Frontal cortex (tissue), 4 donors: ENCODE results near the gene ARHGEF7. TPM values are rescaled to one million over a fixed set of nuclear protein-coding genes. Genes with fewer than 3 reads are reported as not detected.
"Not testable (repeated sequence)": the region's sequence is repeated elsewhere in the genome, so short reads cannot be mapped to it uniquely, and the experiment has no call there.

Experiments used
- DNase-seq, 2 donors: peaks; one replicate each; pipeline ENCODE4 v3.0.0; 2012; ENCODE audit warnings: low spot score in 2 of 2
- FAIRE-seq: peaks from 2 replicates; lab custom pipeline; 2012; peaks lifted over from hg19 to GRCh38; lab: Jason Lieb, UNC
- total RNA-seq: library from RNA; depleted of rRNA; stranded (reverse); fragments of >200 nt; gene quantifications from one replicate; pipeline ENCODE4 v1.2.3, GENCODE V29; 2014
- donor health status: control.
- donor health status: control.
- donor health status: control.

The ARHGEF7 gene, protein sequence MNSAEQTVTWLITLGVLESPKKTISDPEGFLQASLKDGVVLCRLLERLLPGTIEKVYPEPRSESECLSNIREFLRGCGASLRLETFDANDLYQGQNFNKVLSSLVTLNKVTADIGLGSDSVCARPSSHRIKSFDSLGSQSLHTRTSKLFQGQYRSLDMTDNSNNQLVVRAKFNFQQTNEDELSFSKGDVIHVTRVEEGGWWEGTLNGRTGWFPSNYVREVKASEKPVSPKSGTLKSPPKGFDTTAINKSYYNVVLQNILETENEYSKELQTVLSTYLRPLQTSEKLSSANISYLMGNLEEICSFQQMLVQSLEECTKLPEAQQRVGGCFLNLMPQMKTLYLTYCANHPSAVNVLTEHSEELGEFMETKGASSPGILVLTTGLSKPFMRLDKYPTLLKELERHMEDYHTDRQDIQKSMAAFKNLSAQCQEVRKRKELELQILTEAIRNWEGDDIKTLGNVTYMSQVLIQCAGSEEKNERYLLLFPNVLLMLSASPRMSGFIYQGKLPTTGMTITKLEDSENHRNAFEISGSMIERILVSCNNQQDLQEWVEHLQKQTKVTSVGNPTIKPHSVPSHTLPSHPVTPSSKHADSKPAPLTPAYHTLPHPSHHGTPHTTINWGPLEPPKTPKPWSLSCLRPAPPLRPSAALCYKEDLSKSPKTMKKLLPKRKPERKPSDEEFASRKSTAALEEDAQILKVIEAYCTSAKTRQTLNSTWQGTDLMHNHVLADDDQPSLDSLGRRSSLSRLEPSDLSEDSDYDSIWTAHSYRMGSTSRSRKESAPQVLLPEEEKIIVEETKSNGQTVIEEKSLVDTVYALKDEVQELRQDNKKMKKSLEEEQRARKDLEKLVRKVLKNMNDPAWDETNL
- 137 TPM for total RNA-seq

DNA sequence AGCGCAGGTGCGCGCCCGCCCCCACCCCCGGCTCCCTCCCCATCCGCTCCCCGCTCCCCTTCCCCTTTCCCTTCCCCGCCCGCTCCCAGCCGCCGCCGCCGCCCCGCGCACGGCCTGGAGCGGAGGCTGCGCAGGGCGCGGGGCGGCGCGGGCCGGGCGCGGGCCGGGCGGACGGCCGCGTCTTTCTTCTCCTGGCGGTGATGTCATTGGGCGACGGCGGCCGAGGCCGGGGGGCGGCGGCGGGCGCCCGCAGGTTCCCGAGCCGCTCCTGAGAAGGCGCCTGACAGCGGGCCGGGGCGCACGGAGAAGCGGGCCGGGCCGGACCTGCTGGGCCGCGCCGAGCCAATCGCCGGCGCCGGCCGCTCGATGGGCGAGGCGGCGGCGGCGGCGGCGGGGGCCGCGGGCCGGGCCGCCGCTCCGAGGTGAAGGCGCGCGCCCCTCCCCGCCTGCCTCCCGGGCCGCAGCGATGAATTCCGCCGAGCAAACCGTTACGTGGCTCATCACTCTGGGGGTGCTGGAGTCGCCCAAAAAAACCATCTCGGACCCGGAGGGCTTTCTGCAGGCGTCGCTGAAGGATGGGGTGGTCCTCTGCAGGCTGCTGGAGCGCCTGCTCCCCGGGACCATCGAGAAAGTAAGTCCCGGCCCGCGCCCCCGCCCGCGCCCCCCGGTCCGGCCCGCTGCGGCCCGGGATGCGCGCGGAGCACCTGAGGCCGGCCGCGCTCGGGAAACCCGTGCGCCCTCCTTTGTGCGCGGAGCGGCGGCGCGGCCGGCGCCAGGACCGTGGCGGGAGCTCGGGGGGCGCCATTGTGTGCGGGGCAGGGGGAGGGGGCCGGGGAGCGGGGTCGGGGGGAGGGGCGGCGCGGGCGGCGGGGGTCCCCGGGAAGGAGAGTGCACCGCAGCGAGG lies at the start of gene ARHGEF7:
TSS of gene ARHGEF7 (plus strand) at position 250 of the 904 bp plus-strand sequence. CDS start at position 467, 217 bp downstream.
- peak; percentile 50 to 65 for DNase-seq

DNA sequence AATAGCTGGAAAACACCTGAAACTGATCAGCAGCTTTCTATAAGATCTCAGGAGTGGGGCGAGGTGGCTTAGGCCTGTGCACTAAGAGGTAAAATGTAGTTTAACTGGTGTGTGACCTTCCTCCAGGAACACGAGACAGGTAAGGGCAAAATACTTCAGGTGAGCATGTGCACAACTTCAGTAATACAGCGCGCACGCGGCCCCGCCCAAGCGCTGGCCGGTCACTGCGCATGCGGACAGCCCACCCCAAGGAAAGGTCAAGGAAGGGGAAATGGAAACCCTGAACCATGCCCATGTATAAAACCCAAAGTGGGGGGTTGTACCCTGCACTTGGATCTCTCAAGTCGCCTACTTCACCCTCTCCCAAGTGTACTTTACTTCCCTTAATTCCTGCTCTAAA lies 49.4 kb upstream of the ARHGEF7 start:
- FAIRE-seq = no peak
- DNase-seq = no peak

More for the DNA sequence above, at the start of gene ARHGEF7:
- FAIRE-seq = no peak

DNA sequence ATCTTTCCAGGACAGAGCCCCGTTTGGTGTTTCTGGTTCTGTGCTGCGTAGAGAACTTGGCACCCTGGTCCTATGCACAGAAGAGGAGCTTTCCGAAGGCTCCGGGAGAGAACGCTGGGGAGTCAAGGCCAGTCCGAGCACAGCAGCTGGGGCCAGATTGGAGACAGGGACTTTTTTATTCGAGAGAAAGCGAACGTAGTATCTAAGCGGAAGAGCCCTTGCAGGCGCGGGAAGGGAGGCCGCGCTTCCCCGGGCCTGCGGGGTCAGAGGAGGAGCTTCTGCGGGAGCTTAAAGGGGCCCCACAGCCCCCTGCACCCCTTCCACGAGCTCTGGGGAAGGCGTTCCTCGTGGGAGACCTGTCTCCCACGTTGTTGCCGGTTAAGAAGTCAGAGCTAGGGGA lies 48.6 kb upstream of the ARHGEF7 start:
- FAIRE-seq (no peak), DNase-seq (peak in 1 of 2 donors; percentile 21)

DNA sequence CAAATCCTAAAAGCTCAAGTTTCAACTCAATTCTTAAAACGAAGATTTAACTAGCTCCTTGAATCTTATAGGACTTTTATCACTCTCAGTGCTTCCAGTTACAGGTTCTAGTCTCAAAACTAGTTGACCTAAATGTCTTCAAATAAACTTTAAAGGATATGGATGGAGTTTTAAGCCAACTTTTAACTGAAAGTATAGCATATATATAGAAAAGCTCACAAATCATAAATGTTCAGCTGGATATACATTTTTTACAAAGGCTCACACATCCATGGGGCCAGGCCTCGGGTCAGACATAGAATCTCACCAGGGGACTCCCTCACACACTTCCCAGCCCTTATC lies 47.1 kb upstream of the ARHGEF7 start:
- DNase-seq (no peak), FAIRE-seq (no peak)

DNA sequence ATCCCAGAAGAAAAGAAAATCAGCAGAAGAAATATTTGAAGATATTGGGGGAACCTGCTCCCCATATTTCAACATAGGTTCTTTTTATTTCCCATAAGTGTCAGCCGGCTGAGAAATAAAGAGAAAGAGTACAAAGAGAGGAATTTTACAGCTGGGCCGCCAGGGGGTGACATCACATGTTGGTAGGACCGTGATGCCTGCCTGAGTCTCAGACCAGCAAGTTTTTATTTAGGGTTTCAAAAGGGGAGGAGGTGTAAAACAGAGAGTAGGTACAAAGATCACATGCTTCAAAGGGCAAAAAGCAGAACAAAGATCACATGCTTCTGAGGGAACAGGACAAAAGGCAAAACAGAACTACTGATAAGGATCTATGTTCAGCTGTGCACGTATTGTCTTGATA lies 44.0 kb upstream of the ARHGEF7 start:
- not testable (repeated sequence) for FAIRE-seq, DNase-seq

DNA sequence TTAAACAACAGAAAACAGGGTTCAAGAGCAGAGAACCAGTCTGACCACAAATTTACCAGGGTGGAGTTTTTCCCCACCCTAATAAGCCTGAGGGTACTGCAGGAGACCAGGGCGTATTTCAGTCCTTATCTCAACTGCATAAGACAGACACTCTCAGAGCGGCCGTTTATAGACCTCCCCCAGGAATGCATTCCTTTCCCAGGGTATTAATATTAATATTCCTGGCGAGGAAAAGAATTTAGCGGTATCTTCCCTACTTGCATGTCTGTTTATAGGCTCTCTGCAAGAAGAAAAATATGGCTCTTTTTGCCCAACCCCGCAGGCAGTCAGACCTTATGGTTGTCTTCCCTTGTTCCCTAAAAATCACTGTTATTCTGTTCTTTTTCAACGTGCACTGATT lies 43.6 kb upstream of the ARHGEF7 start:
- not testable (repeated sequence) for DNase-seq

DNA sequence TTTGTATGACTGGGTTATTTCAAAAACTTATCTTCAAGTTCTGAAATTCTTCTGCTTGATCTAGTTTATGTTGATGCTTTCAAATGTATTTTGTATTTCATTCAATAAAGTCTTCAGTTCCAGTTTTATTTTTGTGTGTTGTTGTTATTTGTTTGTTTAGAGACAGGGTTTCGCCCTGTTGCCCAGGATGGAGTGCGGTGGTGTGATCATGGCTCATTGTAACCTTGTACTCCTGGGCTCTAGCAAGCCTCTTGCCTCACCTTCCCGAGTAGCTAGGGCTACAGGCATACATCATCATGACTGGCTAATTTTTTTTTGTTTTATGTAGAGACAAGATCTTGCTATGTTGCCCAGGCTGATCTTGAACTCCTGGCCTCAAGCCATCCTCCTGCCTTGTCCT lies 40.3 kb upstream of the ARHGEF7 start:
- FAIRE-seq = no peak

More for the DNA sequence above, 43.6 kb upstream of the ARHGEF7 start:
- FAIRE-seq = not testable (repeated sequence)

DNA sequence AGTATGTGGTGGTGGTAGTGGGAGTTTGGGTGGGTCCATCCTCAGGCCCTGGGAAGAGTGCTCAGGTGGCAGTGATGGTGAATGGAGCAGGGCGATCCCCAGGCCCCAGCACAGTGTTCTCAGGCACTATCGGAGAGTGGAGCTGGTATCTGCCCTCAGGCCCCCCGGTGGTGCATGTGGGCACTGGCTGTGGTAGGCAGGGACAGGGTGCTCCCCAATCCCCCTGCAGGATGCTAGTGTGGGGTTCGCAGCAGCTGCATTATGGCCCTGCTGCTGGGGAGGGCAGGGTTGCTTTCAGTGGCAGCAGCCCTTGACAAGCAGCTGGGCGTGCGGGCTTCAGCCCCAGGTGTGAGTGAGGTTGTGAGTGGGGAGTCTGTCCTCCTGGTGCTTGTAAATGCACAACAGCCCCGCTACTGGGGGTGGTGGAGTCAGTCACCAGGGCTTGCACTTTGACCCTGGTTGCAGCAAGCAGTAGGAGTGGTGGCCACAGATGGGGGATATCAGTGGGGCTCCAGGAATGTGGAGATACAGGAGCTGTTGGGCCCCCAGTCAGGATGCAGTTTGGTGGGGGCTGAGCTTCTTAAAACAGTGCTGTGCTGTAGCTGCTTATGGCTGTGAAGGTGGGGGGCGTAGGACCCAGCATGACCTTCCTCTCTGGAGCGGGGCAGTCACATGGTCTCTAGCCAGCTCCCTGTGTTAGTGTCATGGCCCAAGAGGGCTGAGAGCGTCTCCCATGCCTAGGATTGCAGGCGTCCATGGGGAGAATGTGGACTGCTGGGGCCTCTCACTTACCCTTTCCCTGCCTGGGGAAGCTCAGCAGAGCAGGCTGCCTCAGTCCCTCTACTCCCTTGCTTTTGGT lies 38.7 kb upstream of the ARHGEF7 start:
- no peak for FAIRE-seq
- DNase-seq = no peak

More for the DNA sequence above, 40.3 kb upstream of the ARHGEF7 start:
- no peak for DNase-seq

DNA sequence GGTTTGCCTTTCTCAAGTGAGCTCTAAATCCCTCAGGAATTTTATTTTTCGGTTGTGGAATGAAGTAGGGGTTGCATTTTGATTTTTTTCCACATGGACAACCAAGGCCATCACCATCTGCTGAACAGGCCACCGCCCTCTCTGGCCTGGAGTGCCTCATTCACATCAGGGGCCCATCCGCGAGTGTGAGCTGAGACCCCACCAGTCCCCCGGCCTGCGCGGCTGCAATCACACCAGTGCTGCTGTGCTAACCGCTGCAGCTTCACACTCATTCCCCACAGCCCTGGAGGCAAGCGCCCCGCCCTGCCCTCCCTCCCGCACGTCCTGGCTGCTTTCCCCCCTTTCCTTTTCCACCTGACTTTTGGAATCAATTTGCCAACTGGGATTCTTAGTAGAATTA lies 35.7 kb upstream of the ARHGEF7 start:
- no peak for FAIRE-seq
- DNase-seq = no peak

DNA sequence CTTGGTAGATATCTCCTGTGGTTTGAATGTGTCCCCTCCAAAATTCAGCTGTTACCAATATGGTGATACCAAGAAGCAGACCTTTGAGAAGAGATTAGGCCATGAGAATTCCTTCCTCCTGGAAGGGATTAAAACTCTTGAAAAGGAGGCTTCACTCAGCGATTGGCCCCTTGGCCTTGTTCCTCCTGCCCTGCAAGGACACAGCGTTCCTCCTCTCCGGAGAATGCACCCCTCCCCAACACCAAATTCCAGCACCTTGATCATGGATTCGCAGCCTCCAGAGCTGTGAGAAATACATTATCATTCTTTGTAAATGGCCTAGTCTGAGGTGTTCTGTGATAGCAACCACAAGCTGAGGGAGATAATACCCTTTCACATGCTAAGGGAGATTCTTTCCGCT lies 34.5 kb upstream of the ARHGEF7 start:
- DNase-seq (no peak), FAIRE-seq (no peak)

DNA sequence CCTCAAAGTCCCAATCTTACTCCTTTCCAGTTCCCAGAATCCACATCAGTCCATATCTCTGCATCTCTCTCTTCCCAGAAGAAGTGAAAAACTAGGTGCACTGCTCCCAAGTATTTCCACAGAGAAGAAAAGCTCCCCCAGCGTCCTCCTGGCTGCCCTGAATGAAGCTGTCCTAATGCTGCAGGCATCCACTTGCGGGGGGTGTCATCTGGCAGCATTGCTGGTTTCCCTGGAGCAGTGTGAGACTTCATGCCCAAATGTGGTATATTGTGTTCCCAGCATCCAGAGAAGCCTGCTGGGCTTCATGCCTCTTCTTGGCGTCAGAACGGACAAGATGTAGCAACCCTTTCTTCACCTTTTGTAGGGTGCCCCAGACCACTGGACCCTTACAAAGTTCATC lies 32.9 kb upstream of the ARHGEF7 start:
- FAIRE-seq (no peak), DNase-seq (no peak)

DNA sequence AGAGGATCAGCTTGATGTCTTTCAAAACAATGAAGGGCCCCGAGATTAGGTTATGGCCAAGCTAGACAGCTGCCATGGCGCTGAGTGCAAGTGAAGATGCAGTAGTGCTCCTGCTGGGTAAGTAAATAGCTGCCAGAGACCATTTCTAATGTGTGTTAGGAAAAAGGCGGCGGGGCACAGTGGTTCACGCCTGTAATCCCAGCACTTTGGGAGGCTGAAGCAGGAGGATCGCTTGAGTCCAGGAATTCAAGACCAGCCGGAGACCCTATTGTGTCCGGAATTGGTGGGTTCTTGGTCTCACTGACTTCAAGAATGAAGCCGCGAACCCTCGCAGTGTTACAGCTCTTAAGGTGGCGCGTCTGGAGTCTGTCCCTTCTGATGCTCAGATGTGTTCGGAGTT lies 32.3 kb upstream of the ARHGEF7 start:
- FAIRE-seq, DNase-seq: not testable (repeated sequence)

DNA sequence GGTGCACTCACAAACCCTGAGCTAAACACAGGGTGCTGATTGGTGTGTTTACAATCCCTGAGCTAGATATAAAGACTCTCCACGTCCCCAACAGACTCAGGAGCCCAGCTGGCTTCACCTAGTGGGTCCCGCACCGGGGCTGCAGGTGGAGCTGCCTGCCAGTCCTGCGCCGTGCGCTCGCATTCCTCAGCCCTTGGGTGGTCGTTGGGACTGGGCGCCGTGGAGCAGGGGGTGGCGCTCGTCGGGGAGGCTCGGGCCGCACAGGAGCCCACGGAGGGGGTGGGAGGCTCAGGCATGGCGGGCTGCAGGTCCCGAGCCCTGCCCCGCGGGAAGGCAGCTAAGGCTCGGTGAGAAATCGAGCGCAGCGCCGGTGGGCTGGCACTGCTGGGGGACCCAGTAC lies 31.4 kb upstream of the ARHGEF7 start:
- DNase-seq, FAIRE-seq: not testable (repeated sequence)

DNA sequence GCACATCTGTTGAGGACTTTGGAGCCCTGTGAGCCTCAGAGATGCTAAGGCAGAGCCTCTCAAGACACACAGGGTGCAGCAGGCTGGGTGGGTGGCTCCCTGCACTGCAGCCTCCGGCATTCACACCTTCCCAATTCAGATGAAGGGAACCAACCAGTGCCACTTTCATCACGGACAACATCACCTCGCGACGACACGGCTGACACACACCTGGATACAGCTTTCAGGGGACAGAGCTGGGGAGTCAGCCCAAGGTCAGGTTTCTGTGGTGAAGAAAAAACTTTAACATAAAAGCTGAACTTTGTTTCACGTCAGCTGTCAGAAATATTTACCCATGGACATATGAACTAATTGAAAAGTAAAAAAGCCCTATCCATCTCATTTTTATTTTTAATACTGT lies 24.9 kb upstream of the ARHGEF7 start:
- DNase-seq (no peak), FAIRE-seq (no peak)

DNA sequence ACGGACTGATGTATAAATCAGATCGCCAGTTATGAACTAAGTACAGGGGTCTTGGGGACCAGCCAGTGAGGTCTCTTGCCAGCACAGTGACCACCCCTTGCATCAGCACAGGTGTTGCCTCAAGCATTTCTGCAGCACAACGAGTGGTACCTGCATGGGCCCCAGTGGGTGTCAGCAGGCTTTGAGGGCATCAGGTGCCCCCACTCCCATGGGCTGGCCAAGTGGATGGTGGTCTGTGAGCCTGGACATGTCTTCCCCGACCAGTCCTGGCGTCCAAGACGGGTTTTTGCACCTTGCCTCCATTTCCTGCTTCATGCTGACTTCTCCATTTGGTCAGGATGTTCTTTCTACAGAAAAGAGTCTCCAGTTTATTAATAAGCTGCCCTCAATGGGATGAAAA lies 22.4 kb upstream of the ARHGEF7 start:
- no peak for DNase-seq
- FAIRE-seq = no peak

DNA sequence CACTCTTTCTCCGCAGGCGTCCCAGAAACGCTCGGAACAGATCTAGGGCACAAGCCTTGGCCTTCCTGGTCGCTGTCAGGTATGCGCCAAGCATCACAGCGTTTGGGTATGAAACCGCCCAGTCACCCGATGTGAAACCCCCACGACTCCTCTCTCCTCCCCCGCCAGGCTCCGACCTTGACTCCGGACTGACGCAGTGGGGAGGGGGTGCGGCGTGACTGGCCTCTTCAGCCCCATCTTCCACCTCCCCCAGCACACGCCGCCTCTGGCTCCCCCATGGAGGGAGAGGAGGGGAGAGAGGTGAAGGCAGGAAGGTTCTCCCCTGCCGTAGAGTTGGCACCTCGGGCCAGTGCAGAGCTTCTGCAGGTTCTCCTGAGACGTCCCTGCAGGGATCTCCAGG lies 22.0 kb upstream of the ARHGEF7 start:
- no peak for FAIRE-seq
- no peak for DNase-seq

DNA sequence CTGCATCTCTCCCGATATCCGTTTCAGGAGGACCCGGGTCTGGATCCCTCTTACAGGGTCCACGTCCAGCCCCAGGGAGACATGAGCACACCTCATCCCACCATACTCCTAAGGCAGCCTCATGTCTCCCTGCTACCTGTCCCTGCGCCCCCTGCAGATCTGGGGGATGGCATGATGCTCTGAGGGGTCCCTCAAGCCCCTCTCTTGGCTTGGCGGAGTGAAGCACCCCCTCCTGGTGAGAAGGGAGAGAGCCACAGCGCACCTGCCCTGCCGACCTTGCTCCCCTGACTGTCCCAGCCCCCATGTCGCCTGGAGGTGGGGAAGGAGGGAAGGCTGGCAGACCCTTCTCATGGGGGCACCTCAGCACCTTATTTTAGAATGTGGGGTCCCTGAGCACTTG lies 21.5 kb upstream of the ARHGEF7 start:
- FAIRE-seq (no peak), DNase-seq (no peak)

DNA sequence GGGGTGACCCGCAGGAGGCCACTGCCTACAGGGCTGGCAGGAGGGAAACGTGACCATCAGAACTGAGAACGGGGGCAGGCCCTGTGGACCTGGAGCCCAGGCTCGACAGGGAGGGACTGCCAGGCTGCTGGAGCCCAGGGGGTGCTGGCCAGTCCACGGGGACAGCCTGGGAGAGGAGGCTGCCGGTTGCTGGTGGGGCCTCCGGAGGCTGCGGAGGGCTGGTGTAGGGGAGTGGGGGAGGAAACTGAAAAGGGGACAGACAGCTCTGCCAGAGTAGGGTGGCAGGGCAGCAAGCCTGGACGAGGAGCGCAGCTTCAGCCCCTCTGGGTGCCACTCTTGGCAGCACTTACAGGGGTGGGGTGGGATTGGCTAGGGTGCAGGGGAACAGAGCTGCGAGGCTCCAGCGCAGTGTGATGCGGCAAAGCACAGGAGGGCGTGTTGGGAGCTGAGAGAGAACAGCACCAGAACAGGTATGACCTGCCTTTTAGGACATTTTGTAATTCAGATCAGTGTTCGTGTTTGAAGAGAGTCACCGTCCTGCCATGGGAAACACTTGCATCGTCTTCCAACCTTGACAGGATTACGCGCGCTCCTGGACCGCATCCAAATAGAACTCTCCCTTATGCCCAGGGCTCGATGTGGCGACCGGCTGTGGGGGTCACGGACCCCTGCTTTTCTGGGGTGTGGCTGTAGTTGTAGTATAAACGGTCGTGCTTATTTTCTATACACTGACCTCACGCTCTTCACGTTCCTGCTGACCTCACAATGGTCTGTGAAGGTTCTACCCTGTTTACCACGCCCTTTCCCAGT lies 19.9 kb upstream of the ARHGEF7 start:
- DNase-seq (no peak), FAIRE-seq (no peak)
